Fibroblast of mammary gland (primary cell): Measurements from ENCODE around the gene ZNF423.

Experiments used
- DNase-seq: peaks from one replicate; pipeline ENCODE4 v3.0.0-alpha.2; 2010; ENCODE audit warnings: low read depth
- H3K4me3 ChIP-seq: 2 replicates; pipeline ENCODE4 v1.5.1; 2011; ENCODE audit warnings: low read depth, mild to moderate bottlenecking, low read length, moderate library complexity; ENCODE audit not compliant: control insufficient read depth
- CTCF ChIP-seq: conservative IDR thresholded peaks from 2 replicates; pipeline ENCODE4 v1.5.1; 2011; ENCODE audit warnings: low read depth, low read length, inconsistent platforms; ENCODE audit not compliant: control insufficient read depth, insufficient read depth

Gene ZNF423

GRCh38 chr16:49855822-49856671, at the start of gene ZNF423:
Gene ZNF423 (minus strand): TSS chr16:49856112. CDS start chr16:49855774, 338 bp downstream.
- H3K4me3 ChIP-seq, result peak within 1 kb of the TSS; percentile 39
- no peak for DNase-seq
- no peak for TF ChIP-seq CTCF

DNA sequence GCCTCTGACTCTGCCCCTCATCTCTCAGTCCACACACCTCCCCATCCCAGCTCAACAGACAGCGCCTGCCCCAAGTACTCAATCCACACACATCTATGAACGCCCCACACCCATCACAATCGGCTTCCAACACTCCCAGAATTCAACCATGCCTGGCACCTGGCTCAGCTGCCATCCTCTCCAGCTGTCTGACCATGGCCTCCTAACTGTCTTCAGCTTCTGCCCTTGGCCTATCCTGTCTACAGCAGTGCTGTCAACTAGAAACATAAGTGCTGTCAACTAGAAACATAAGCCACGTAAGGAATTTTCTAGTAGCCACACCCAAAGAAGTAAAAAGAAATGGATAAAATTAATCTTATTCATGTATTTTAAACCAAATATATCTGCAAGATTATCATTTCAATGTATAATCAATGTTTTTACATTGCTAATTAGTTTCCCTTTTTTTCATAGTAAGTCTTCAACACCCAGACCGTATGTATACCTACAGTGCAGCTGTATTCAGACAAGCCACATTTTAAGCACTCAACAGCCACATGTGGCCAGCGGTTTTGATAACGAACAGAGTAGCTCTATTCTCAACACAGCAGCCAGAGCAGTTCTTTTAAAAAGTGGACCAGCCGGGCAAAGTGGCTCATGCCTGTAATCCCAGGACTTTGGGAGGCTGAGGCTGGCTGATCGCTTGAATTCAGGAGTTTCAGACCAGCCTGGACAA, 48.6 kb upstream of the ZNF423 start:
- H3K4me3 ChIP-seq, result no peak overlapping the region
- DNase-seq, result no peak
- TF ChIP-seq CTCF, result no peak

- no peak for TF ChIP-seq CTCF
- H3K4me3 ChIP-seq, result no peak overlapping the region
- DNase-seq, result no peak
These were observed 47.0 kb upstream of the ZNF423 start for GRCh38 chr16:49902908-49903307.

DNA sequence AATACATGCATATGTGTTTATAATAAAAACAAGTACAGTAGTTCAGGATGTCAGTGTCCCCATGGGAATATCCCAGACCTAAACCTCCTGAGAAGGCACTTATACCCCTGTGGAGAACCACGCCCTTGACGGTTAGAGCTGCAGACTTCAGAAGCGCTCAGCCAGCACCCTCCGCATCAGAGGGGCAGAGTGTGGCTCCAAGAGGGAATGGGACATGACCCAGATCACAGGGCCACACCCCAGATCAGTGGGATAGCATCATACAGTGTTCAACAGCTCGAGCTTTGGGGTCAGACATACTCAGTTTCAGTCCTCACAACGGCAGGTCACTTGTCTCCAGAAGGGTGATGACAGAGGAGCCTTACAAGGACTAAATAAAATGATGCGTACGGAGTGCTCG, 45.8 kb upstream of the ZNF423 start:
- no peak for TF ChIP-seq CTCF
- no peak for DNase-seq
- no peak overlapping the region for H3K4me3 ChIP-seq

GRCh38 chr16:49900875-49901274, 45.0 kb upstream of the ZNF423 start:
- DNase-seq, result no peak
- TF ChIP-seq CTCF, result no peak
- no peak overlapping the region for H3K4me3 ChIP-seq

DNA sequence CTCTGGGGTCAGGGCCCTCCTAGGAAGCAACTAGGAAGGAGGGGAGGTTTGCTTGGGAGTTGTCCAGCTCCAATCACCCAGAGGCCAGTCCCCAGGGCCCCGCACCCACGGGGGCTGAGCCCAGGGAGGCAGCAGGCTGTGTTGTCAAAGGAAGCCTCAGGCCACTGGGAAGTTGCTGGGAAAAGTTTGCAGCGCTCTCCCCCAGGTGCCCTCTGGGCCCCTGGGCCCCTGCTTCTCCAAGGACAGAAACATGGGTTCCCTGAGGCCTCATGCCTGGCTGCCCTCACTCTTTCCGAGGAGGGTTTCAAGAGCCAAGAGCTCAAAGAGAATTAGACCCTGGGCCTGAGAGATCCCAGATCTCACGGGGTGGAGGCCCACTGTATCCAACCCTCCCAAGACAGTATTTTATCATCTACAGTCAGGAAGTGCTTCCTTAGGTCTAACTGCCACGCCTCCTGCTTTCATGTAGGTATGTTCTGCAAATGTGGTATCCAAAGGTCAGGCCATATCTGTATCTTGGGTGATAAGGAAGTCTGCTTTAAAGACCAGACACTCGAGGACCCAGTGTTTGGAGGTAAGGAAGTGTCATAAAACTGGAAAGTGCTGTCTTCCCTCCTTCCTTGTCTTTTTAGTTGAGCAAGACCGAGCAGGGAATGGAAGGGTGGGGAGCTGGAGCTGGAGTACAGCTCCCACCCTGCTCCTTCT, 44.2 kb upstream of the ZNF423 start:
- DNase-seq, result no peak
- no peak for TF ChIP-seq CTCF
- H3K4me3 ChIP-seq, result no peak overlapping the region
